ENCODE data around the gene PAX3.

PAX3 gene

DNA sequence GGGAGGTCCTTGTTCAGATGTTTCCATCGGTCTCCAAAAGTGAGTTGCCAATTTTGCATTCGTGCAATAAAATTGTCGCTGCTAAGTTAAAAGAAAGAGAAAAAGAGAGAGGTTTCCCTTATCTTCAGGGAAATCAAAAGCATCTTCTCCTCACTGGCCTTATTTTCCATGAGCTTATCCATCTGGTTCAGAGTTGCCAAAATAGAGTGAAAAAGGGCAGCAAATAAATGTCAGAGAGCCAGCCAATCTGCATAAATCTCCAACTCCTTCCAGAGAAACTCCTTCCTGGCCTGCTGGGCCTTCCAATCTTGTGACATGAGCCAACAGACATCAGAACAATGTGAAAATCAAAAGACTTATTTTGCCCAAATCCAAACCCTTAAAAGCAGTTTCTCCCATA, 28.4 kb downstream of the PAX3 start:
- DNase-seq (ENCODE audit: low read depth in 1 of 2, low spot score in 1 of 2): no peak

DNA sequence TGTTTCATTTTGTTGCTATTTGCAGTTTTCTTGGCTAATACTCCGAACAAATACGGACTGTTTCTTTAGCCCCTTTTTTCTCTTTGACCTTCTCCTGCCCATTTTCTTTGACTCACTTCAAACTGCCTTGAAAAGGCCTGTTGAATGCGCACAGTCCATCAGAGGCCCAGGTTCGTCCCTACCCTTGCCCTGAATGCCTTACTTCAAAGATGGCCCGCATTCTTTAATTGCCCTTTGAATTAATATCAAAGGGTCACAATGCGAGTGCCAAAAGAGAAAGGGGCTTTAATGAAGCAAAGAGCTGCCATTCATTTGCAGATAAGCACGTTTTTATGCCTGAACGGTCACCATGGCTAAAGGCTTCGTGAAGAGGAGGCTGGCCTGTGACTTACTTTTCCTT, 29.7 kb downstream of the PAX3 start:
- DNase-seq (ENCODE audit: low read depth in 1 of 2, low spot score in 1 of 2): no peak

DNA sequence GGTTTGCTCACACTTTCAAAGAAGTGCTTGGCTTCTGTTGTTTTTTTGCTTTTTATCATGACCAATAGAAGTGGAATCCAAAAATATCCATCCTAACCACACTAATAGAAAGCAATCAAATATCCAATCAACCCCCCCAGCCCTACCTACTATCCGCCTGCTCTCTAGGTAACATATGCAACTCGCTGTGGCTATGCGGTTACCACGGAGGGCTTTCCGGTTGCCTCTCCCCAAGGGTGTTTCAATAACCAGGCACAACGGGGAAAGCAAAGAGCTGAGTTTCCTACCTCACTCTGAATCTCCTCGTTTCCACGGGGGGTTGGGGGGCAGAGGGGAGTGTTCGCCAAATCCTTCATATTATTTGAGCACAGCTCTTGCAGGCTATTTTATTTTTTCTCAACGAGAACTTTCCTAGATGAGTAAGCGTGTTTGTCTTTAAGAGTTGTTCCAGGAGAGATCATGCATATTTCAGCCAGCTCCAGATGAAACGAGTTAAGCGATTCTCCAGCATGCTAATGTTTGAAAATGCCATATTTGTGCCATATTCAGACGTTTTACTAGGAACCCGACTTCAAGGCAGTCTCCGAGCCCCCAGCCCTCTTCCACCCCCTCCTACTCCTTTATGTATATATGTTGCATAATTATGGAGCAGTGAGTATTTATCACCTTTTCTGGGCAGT, 30.3 kb downstream of the PAX3 start:
- DNase-seq (ENCODE audit: low read depth in 1 of 2, low spot score in 1 of 2): no peak

DNA sequence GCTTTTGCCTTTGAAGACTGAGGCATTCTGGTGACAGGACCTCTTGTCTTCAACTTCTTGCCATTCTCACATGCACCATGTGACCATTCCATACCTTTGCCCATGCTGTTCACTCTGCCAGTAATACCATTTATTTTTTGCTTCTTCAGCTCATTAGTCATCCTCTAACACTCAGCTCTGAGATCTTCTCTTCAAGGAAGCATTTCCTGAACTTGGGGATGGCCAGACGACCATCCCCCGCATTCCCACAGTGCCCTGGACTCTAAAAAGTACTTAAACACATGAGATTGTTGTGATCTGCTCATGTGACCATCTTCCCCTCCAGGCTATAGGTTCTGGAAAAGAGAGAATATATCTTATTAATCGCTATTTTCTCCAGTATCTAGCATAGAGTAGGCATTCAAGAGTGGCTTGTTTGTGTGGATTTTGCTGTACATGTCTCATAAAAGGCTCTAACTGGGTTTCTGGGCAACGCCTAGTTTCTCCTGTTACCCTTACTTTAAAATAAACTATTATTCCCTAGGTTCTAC, 33.9 kb downstream of the PAX3 start:
- DNase-seq (ENCODE audit: low read depth in 1 of 2, low spot score in 1 of 2): no peak

DNA sequence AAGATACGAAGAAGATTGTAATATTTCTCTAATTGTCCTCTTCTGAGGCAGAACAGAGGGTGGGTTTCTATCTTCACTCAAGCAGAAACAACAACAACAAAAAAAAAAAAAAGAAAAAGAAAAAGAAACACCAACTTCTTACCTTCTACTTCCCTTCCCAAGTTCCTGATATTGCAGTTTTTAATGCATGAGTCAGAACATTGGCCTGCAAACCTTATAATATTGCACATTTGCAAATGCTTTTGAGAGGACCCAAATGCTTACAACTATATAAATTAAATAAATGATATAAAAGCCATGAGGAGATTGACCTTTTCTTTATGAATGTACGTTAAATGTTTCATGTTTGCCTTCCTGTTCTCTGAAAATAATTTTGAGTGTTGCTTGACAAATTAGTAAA, 37.3 kb downstream of the PAX3 start:
- DNase-seq (ENCODE audit: low read depth in 1 of 2, low spot score in 1 of 2): no peak

DNA sequence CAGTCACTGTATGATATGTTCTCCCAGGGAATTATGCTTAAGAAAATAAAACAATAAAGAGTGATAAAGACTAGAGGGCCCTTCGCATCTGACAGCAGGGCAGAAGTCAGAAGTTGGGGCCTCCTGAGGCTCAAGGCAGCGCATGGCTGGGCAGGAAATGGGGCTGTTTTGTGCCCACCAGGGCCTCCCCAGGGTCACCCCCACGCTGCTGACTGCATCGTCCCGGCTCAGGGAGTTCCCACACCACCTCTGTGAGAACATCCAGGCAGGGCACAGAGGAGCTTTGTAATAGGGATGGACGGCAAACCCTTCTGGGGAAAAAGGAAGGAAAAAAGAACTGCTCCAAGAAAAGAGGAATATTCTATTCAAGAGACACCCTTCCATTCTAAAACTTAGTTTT, 41.2 kb downstream of the PAX3 start:
- DNase-seq (ENCODE audit: low read depth in 1 of 2, low spot score in 1 of 2): no peak

DNA sequence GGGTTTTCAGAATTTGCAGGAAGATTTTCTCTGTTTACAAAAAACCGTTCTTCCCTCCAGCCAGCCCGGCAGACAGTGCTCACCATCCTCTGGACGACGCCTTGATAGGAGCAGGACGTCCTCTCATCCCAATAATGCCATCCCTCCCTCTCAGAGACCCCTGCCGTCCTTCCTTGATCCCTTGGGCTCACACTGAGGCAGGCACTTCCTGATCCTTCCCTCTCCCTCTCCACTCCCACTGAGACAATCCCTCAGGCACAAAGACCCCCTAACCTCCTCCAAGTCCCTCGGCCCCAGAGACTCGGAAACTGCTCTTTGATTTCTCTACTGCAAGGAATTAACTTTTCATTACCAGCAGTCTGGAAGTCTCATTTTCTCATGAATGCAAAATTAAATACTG, 42.5 kb downstream of the PAX3 start:
- no peak for DNase-seq (ENCODE audit: low read depth in 1 of 2, low spot score in 1 of 2)

DNA sequence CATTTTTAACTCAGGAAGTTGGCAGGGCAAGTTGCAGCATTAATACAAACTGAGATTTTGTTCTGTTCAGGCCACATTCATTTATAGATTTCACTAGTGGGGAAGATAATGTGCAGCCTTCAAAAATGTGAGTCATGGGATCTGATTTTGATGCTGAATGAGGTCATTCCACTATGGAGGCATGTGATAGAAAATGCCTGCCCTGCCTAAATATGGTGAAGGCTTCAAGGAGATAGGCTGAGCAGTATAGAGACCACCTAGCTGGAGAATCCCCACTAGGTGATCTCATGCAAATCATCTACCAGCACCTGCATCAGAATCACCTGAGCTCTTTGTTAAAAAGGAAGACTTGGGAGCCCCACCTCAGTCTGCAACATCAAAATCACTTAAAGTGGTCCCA, 43.7 kb downstream of the PAX3 start:
- DNase-seq (ENCODE audit: low read depth in 1 of 2, low spot score in 1 of 2): no peak

DNA sequence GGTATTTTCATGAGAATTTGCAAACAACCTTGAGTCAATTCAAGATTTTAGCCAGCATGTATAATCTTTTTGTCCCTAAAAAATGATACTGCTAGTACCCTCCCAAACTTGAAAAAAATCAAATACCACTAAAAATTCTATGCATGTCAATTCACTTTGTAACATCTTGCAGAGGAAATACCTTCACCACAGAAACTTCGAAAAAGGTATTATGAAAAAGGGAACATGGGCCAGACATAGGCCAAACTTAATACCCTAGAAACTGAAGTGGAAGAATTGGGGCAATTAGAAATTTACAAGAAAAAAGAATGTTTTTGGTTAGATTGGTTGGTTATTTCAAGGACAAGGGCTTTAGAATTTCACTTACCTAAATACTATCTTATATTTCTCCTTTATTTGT, 48.5 kb downstream of the PAX3 start:
- no peak for DNase-seq (ENCODE audit: low read depth in 1 of 2, low spot score in 1 of 2)

DNA sequence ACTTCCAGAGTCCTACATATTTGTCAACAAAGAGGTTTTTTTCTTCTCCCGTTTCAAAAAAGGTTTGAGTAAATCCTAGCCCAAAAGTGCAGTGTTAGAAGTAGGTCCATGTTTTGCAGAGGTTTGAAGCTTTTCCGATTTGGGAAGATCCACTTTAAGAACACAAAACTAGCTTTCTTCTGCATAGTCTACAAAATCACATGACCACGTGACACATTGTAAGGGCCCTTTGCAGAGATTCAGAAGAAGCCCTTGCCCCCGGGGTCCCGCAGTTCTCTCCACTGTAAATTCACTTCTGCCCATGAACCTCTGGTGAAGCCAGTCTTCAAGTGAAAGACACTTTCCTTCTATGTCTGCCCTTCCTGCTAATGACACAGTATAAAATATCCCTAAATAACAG, 49.4 kb downstream of the PAX3 start:
- no peak for DNase-seq (ENCODE audit: low read depth in 1 of 2, low spot score in 1 of 2)

DNA sequence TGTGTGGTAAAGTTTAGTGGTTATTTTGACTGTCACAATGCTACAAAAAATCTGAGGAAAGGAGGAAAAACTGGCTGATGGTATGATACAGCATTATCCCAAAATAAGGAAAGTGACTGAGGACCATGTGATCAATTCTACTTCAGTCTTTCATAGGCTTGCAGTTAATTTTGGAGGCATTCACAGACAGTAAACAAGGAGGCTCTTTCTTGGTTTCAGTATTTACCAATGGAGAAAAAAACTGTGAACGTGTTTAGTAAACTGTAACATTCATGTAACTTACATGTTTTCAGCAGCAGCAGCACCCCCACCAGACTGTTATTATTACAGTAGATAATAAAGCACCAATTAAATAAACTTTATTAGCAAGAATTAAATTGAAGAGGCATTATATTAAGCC, 50.0 kb downstream of the PAX3 start:
- DNase-seq (ENCODE audit: low read depth in 1 of 2, low spot score in 1 of 2): no peak

DNA sequence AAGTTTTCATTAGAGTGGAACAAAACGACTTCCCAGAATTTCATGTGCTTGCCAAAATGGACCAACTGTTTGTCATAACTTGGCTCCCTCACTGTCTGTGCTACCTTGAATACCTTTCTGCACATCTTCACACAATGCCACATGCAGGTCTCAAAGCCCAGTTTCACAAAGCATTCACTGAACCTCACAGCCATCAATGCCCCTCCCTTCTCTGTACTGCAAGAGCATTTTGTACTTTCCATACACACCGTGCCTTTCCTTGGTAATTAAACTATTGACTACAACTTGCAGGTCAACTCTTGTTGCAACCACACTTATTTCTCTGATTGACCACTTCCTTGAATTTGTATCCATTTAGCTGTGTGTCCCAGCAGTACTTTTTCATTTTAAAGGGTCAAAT, 50.5 kb downstream of the PAX3 start:
- DNase-seq (ENCODE audit: low read depth in 1 of 2, low spot score in 1 of 2): no peak

DNA sequence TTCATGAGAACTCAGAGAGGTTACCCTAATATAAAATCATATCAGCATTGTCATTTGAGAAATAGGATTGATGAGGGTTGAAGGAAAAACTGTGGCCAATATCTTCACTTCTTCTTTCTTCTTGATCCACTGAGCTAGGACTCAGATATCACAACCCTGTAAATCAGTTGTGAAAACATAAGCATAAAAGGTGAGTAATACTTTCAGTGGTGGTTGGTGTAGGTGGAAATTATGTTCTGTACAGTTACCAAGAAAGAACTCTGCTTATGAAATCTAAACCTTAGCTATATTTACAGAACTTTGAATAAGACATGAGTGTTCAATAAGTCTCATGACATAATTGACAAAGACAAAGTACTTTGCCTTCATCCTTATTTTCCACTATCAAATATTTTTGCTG, 56.3 kb downstream of the PAX3 start:
- DNase-seq (ENCODE audit: low read depth in 1 of 2, low spot score in 1 of 2): no peak

DNA sequence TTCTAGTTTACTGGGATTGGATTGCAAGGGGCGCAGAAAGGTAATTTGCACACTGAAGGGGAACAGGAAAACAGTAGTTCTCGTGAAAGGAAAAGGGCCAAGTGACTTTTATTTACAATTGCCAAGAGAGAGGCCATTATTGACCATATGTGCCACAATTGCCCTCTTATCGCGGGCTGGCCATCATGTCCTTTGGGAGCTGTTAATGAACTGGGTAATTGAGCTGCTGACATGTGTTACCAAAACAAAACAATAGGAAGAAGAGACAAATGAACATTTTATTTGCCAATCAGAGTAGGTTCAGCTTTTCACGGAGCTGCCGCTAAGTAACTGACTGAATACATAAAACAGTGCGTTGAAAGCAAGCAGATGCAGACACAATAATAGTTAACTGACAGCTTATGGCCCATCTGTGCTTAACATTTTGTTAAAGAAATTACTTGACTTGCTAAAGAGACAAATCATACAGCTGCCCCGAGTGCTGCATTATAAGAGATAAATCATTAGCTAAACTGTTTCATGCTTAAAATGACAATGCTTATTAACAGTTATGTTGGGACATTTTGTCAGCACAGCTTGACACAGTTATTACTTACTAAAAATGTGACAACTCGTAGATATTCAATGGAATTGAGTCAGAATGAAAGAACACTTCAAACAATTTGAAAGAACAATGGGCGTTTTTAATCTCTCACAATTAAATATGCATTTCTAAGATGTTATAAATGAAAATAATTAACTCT, 57.5 kb downstream of the PAX3 start:
- DNase-seq (ENCODE audit: low read depth in 1 of 2, low spot score in 1 of 2): no peak

DNA sequence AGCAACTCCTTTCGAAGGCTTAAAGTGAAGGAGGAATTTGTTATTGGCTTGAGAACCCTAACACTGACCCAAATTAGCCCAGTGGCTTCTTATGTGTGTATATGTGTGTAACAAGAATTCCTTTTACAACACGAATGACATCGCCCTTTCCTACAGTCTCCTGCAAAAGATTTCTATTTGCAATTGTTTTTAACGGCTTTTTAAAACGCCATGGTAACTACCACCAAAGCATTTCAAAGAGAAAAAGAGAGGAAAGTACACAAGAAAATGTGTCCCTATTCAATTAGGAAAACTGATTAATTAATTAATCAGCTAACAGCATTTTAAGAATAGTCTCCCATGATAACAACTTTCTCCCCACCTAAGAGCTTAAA, 58.1 kb downstream of the PAX3 start:
- no peak for DNase-seq (ENCODE audit: low read depth in 1 of 2, low spot score in 1 of 2)

DNA sequence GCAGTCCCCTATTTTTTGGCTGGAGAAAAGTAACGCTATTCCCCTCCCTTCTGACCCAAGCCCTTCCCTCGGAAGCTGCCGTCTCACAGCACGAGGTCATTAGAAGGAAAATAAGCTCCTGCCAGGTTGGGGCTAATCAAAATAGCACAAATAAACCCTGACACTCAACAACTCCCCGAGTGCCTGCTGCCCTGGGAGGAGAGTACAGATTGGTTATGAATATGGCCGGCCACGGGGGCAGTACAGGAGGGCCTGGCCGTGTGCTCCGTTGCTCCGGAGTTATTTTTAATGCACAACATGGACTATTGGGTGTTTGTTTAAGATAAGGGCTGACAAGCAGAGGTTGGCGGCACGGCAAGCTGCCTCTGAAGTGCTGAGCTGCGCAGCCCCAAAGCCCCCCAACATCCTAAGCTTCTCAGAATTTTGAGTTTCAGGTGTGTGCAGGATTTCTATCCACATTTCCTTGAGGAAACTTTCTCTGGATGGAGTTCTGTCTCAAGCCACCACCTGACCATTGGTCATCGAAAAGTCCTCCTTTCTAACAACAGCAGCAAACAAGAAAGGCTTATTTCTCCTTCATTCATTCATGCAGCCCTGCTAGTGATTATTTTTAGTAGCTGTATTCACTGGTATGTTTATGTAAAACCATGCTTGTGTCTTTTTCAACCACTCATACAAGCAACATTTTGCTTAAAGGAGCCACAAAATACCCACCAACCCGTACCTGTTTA, 58.7 kb downstream of the PAX3 start:
- DNase-seq (ENCODE audit: low read depth in 1 of 2, low spot score in 1 of 2): no peak

DNA sequence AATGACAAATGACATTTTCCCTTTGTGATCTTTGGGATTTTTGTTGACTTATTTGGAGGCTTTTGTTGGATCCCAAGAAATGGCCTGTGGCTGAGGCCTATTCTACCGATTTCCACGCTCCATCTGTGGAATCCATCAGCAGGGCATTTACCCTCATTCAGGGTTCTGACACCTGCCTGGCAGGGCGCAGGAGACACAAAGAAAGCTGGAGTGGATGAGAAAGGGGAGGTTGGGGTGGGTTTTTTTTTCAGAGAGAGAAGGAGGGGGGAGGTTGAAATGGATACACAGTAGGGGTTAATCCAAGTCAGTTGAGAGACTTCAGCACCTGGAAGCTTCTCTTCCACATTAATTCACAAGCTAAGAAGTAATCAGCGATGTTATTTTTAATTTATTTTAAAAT, 59.7 kb downstream of the PAX3 start:
- DNase-seq (ENCODE audit: low read depth in 1 of 2, low spot score in 1 of 2): no peak

DNA sequence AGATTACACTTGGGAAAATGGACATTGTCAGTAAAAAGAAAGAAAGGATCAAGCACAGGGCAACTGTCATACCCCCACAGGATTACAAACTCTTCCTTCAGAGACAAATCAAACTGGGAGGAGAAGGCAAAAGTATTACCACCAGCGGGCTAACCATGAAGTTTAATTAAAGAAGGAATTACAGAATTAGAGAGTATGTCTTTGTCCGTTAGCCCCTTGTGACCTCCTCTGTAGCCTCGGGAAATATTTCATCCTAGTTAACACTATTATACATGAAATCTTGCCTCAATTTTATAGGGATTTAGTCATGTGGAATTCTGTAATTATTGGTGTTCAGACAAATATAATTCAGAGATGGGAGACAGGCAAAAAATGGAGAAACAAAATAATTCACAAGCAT, 60.7 kb downstream of the PAX3 start:
- DNase-seq (ENCODE audit: low read depth in 1 of 2, low spot score in 1 of 2): no peak

DNA sequence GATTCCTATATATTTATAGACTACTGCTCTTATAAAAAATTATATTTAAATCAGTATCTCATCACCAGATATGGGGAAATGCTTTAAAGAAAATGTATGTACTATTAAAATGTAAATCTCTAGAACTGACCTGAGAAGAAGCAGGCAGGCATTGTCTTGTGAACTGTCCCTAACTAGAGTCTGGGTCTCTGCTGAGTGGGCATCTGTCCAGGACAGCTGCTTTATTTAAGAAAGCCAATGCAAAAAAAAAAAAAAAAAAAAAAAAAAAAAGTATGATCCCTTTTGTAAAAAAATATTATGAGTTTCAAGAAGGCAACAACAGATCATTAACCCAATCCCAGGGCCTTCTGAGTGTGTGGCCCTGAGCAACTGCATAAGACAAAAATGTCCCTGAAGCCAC, 66.0 kb downstream of the PAX3 start:
- no peak for DNase-seq (ENCODE audit: low read depth in 1 of 2, low spot score in 1 of 2)

DNA sequence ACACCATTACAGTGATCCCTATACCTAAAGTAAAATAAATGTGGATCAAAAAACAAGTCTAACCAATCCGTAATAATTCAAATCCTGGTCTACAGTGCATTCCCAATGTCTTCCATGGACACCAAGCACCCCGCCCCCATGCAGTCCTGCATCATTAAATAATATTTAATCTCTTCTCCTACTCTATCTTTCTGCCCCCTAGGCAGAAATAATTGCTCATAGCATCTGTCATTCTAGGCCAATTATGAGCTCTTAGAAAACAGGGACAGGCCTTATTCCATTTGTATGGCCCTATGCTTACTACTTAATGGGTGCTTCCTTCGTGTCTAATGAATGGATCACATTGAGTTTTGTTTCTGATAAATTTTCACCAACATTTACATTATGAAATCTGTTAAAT, 66.4 kb downstream of the PAX3 start:
- no peak for DNase-seq (ENCODE audit: low read depth in 1 of 2, low spot score in 1 of 2)

DNA sequence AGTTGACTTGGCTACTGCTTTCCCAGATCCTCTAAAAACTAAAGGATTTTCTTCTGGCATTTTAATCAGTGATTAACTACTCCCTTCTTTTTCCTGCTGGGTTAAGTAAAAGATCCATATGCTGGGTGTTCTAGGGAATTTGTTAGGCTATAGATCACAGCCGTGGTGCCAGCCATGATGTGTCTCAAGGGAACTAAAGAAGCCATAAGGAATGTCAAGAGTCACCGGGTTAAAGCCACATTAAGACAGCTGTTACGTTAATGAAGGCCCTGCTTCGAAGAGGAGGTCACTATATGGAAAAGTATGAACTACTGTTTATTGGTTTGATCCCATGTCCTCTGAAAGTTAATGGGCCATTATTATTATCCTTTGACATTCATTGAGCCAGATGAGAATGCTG, 70.7 kb downstream of the PAX3 start:
- no peak for DNase-seq (ENCODE audit: low read depth in 1 of 2, low spot score in 1 of 2)

DNA sequence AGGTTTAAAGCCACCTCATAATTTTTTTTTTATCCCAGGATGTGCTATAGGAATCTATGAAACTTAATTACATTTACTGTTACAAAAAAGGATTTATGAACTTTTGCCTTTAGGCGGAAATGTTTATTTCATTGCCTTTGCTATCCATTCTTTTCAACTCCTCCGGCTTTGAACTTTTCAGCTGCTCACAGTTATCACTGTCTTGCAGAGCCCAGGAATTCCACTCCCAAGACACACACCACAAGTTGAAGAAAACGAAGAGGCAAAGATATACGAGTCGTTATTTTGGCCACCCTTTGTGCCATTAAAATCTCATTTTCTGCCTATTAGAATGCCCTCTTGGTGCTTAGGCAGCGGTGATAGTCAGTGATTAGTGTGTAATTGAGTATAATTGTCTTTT, 80.0 kb downstream of the PAX3 start:
- no peak for DNase-seq (ENCODE audit: low read depth in 1 of 2, low spot score in 1 of 2)

Data from stimulated activated CD4-positive, alpha-beta T cell treated with anti-CD3 and anti-CD28 coated beads, Interleukin-15, amount 100 ng/mL, for 1 hour (primary cell).